Activated T-cell treated with anti-CD3 and anti-CD28 coated beads, Interleukin-2, amount 50 U/mL, for 72 hours (primary cell): ENCODE measurements around the gene PCDHA12. TPM values are rescaled to one million over a fixed set of nuclear protein-coding genes. Genes with fewer than 3 reads are reported as not detected.

Source experiments
- total RNA-seq, 2 donors: library from RNA; stranded (reverse); gene quantifications; one replicate each; pipeline ENCODE4 v1.2.3, GENCODE V29; 2022

Gene PCDHA12
- total RNA-seq, 2 donors from 2014 or later, result not detected

Other genes with a start within 250 kb of the PCDHA12 start
- gene CD14, start 242.1 kb upstream of the PCDHA12 start, total RNA-seq, result under 1 TPM in 1 of 2 donors, not detected in 1; 0.41 TPM
- gene TMCO6, start 235.9 kb upstream of the PCDHA12 start, total RNA-seq, result 10 to 100 TPM; 31.8 to 35.0 TPM
- gene NDUFA2, start 227.7 kb upstream of the PCDHA12 start, total RNA-seq, result 10 to 100 TPM; 43.3 to 51.6 TPM
- gene IK, start 227.5 kb upstream of the PCDHA12 start, total RNA-seq, result 100 to 1,000 TPM; 121 to 129 TPM
- gene WDR55, start 210.4 kb upstream of the PCDHA12 start, total RNA-seq, result 10 to 100 TPM; 24.3 to 30.2 TPM
- gene DND1, start 201.7 kb upstream of the PCDHA12 start, total RNA-seq, result 1 to 10 TPM; 3.7 to 4.6 TPM
- 10 to 100 TPM; 78.4 to 85.1 TPM for gene HARS1, start 183.9 kb upstream of the PCDHA12 start, total RNA-seq
- gene HARS2, start 183.9 kb upstream of the PCDHA12 start, total RNA-seq, result 10 to 100 TPM; 31.2 to 31.3 TPM
- gene ZMAT2, start 174.9 kb upstream of the PCDHA12 start, total RNA-seq, result 10 to 100 TPM; 44.9 to 53.7 TPM
- not detected for gene PCDHA1, start 89.2 kb upstream of the PCDHA12 start, total RNA-seq
- gene PCDHA2, start 80.5 kb upstream of the PCDHA12 start, total RNA-seq, result not detected
- not detected for gene PCDHA3, start 74.3 kb upstream of the PCDHA12 start, total RNA-seq
- gene PCDHA4, start 68.2 kb upstream of the PCDHA12 start, total RNA-seq, result not detected
- gene PCDHA5, start 53.7 kb upstream of the PCDHA12 start, total RNA-seq, result not detected
- gene PCDHA6, start 47.3 kb upstream of the PCDHA12 start, total RNA-seq, result not detected
- gene PCDHA7, start 41.0 kb upstream of the PCDHA12 start, total RNA-seq, result not detected
- gene PCDHA8, start 34.1 kb upstream of the PCDHA12 start, total RNA-seq, result not detected
- not detected for gene PCDHA9, start 26.9 kb upstream of the PCDHA12 start, total RNA-seq
- gene PCDHA10, start 19.4 kb upstream of the PCDHA12 start, total RNA-seq, result not detected
- not detected for gene PCDHA11, start 6.4 kb upstream of the PCDHA12 start, total RNA-seq
- not detected for gene PCDHA13, start 6.8 kb downstream of the PCDHA12 start, total RNA-seq
- gene PCDHAC1, start 51.0 kb downstream of the PCDHA12 start, total RNA-seq, result not detected
- gene PCDHAC2, start 91.2 kb downstream of the PCDHA12 start, total RNA-seq, result not detected
- gene PCDHB1, start 176.1 kb downstream of the PCDHA12 start, total RNA-seq, result not detected
- not detected for gene PCDHB2, start 219.3 kb downstream of the PCDHA12 start, total RNA-seq
- not detected for gene PCDHB3, start 225.2 kb downstream of the PCDHA12 start, total RNA-seq
- not detected for gene PCDHB4, start 246.5 kb downstream of the PCDHA12 start, total RNA-seq